ENCODE results near the gene FBXW11. TPM values are rescaled to one million over a fixed set of nuclear protein-coding genes. Genes with fewer than 3 reads are reported as not detected.

Gene FBXW11
- total and polyA plus RNA-seq, 10 donors: 7.5 to 72.1 (median 54.7) TPM

DNA sequence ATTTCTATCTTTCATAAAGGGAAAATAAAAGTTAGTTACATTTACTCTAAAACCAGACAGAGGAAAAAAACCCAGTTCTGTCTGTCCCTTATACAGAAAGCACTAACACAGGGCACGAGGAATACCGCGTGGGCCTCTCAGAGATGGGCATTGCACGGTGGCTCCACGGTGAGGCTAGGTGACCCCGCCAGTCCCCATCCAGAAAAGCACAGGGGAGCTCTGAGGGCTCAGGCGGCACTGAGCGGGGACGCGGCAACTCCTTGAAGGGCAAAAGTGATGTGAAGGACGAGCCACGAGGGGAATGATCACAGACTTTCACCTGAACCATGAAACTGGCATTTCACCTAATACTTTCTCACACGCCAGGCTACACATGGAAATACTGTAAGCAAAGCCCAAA lies 35.7 kb upstream of the FBXW11 start:
- H3K4me3 ChIP-seq: no peak overlapping the region
- H3K27ac ChIP-seq: no peak overlapping the region
- peaks cover 0 to 51% (median 34%) of the 10 kb centered on the region in 6 donors for H3K36me3 ChIP-seq
- TF ChIP-seq POLR2A (IDR thresholded peaks at IDR 0.05) (no peak), POLR2AphosphoS5 (IDR thresholded peaks at IDR 0.05) (peak in 2 of 3 donors; percentile 35 to 65)
- H3K9me3 ChIP-seq: no peaks in the 10 kb centered on the region
- H3K27me3 ChIP-seq (replicated peaks in 1 of 7): no peaks in the 10 kb centered on the region
- intact Hi-C loops (cut with DNase I; ENCODE audit: low total_unique reads): loop anchor here (5.0 kb wide), 1 partner anchor 130 kb away; no protein-coding TSS in a partner anchor
- peaks cover 0 to 17% (median 1%) of the 10 kb centered on the region in 6 donors for H3K4me1 ChIP-seq
- 90 to 94% (median 91%) methylated on average over 13 of the region's 13 CpGs for WGBS, 5 donors
- peak; percentile 64 for DNase-seq

GRCh38 chr5:172038167-172038566 lies 31.7 kb upstream of the FBXW11 start:
- H3K4me1 ChIP-seq: peaks cover 0 to 24% (median 2%) of the 10 kb centered on the region in 6 donors
- no peaks in the 10 kb centered on the region for H3K27me3 ChIP-seq (replicated peaks in 1 of 7)
- no peaks in the 10 kb centered on the region for H3K9me3 ChIP-seq
- TF ChIP-seq, protein P1, sequence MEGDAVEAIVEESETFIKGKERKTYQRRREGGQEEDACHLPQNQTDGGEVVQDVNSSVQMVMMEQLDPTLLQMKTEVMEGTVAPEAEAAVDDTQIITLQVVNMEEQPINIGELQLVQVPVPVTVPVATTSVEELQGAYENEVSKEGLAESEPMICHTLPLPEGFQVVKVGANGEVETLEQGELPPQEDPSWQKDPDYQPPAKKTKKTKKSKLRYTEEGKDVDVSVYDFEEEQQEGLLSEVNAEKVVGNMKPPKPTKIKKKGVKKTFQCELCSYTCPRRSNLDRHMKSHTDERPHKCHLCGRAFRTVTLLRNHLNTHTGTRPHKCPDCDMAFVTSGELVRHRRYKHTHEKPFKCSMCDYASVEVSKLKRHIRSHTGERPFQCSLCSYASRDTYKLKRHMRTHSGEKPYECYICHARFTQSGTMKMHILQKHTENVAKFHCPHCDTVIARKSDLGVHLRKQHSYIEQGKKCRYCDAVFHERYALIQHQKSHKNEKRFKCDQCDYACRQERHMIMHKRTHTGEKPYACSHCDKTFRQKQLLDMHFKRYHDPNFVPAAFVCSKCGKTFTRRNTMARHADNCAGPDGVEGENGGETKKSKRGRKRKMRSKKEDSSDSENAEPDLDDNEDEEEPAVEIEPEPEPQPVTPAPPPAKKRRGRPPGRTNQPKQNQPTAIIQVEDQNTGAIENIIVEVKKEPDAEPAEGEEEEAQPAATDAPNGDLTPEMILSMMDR (IDR thresholded peaks at IDR 0.05 in 8 of 11, conservative IDR thresholded peaks at IDR 0.05 in 3 of 11): no peak
- peaks cover 0 to 11% (median 1%) of the 10 kb centered on the region in 6 donors for H3K36me3 ChIP-seq
- 68 to 89% (median 85%) methylated on average over 3 of the region's 3 CpGs for whole genome bisulfite sequencing, 5 donors
- no peak overlapping the region for H3K4me3 ChIP-seq
- H3K27ac ChIP-seq: no peak overlapping the region
- intact Hi-C loops (cut with DNase I; ENCODE audit: low total_unique reads): no loop called here
- no peak for DNase-seq

GRCh38 chr5:172035049-172035448 lies 28.6 kb upstream of the FBXW11 start:
- H3K36me3 ChIP-seq: no peaks in the 10 kb centered on the region
- no peak overlapping the region for H3K27ac ChIP-seq
- peak; percentile 4 for DNase-seq
- H3K9me3 ChIP-seq: peaks cover 0 to 14% (median 9%) of the 10 kb centered on the region in 8 donors
- H3K4me3 ChIP-seq: no peak overlapping the region
- TF ChIP-seq, protein P1 (IDR thresholded peaks at IDR 0.05 in 8 of 11, conservative IDR thresholded peaks at IDR 0.05 in 3 of 11): no peak
- TF ChIP-seq POLR2AphosphoS5 (IDR thresholded peaks at IDR 0.05) (no peak), POLR2A (IDR thresholded peaks at IDR 0.05) (no peak)
- 18 to 38% (median 19%) methylated on average over 2 of the region's 2 CpGs for WGBS, 5 donors
- H3K4me1 ChIP-seq: peaks cover 0 to 14% (median 2%) of the 10 kb centered on the region in 6 donors
- intact Hi-C loops (cut with DNase I; ENCODE audit: low total_unique reads): no loop called here
- no peaks in the 10 kb centered on the region for H3K27me3 ChIP-seq (replicated peaks in 1 of 7)

GRCh38 chr5:172031894-172032461 lies 25.5 kb upstream of the FBXW11 start:
- H3K27me3 ChIP-seq (replicated peaks in 1 of 7): no peaks in the 10 kb centered on the region
- H3K9me3 ChIP-seq: peaks cover 0 to 14% (median 9%) of the 10 kb centered on the region in 8 donors
- H3K36me3 ChIP-seq: no peaks in the 10 kb centered on the region
- H3K4me1 ChIP-seq: peaks cover 0 to 9% (median 2%) of the 10 kb centered on the region in 6 donors
- intact Hi-C loops (cut with DNase I; ENCODE audit: low total_unique reads): no loop called here
- TF ChIP-seq POLR2A (IDR thresholded peaks at IDR 0.05) (no peak), POLR2AphosphoS5 (IDR thresholded peaks at IDR 0.05) (no peak)
- TF ChIP-seq, protein P1 (IDR thresholded peaks at IDR 0.05 in 8 of 11, conservative IDR thresholded peaks at IDR 0.05 in 3 of 11): no peak
- DNase-seq: no peak
- 94 to 98% (median 97%) methylated on average over 4 of the region's 4 CpGs for WGBS, 5 donors
- H3K27ac ChIP-seq: no peak overlapping the region
- no peak overlapping the region for H3K4me3 ChIP-seq

Measured in spleen (tissue), 11 donors.